SU-DHL-6 (cell line): Measurements from ENCODE around the gene MRPL33.

Experiments used
- EZH2phosphoT487 ChIP-seq: fragments of 200-600 bp; sonication (generic), shearing (Covaris generic); conservative IDR thresholded peaks from 2 replicates; pipeline ENCODE4 v1.6.1; 2018; ENCODE audit warnings: mild to moderate bottlenecking, antibody characterized with exemption, low read length, moderate library complexity, mixed read lengths
- TF ChIP-seq, protein P1 (sequence below): fragments of 200-600 bp; sonication (generic); IDR thresholded peaks from one replicate; pipeline ENCODE4 v1.5.1; 2017; ENCODE audit warnings: antibody characterized with exemption, mild to moderate bottlenecking, low read length, moderate library complexity; ENCODE audit not compliant: insufficient read depth, poor library complexity, severe bottlenecking

DNA sequence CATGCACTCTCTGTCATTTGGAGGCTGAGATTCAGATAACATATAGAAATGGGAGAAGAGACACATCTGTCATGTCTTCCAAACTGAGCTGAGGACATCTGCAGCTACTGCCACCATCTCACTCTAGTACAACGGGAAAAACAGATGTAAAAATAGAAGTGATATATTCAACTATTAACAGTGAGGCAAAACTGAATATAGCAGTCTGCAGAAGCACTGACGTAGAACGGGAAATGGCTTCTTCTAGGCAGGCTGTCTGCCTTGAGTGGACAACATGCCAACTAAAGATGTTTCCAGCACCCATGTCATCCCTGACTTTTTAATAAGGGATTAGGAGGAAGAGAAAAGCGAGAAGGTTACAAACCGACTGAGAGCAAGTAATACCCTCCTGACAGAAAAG is 51.6 kb downstream of the MRPL33 start:
- TF ChIP-seq, protein P1, sequence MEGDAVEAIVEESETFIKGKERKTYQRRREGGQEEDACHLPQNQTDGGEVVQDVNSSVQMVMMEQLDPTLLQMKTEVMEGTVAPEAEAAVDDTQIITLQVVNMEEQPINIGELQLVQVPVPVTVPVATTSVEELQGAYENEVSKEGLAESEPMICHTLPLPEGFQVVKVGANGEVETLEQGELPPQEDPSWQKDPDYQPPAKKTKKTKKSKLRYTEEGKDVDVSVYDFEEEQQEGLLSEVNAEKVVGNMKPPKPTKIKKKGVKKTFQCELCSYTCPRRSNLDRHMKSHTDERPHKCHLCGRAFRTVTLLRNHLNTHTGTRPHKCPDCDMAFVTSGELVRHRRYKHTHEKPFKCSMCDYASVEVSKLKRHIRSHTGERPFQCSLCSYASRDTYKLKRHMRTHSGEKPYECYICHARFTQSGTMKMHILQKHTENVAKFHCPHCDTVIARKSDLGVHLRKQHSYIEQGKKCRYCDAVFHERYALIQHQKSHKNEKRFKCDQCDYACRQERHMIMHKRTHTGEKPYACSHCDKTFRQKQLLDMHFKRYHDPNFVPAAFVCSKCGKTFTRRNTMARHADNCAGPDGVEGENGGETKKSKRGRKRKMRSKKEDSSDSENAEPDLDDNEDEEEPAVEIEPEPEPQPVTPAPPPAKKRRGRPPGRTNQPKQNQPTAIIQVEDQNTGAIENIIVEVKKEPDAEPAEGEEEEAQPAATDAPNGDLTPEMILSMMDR = no peak
- TF ChIP-seq EZH2phosphoT487 = no peak
